CD4-positive, alpha-beta memory T cell (primary cell): Measurements from ENCODE around the gene STIMATE. TPM values are rescaled to one million over a fixed set of nuclear protein-coding genes. Genes with fewer than 3 reads are reported as not detected.

Experiments
- CTCF ChIA-PET: fragments of 350-600 bp; sonication (Branson Sonifier 250); formaldehyde crosslinking; loops from one replicate; lab custom pipeline; 2021; ENCODE audit warnings: inconsistent platforms; ENCODE audit not compliant: partially characterized antibody; lab: Charles Lee
- POLR2A ChIA-PET: fragments of 350-600 bp; sonication (Branson Sonifier 250); formaldehyde crosslinking; loops from one replicate; lab custom pipeline; 2021; ENCODE audit not compliant: partially characterized antibody; lab: Charles Lee
- DNase-seq, 5 donors: peaks; one replicate each; pipeline versions ENCODE4 v3.0.0 to v3.0.0-alpha.2; 2020 to 2022; ENCODE audit warnings: mixed read lengths in 1 of 5
- H3K27ac ChIP-seq: one replicate; pipeline ENCODE4 v1.7.0; 2013; ENCODE audit warnings: low read depth, low read length
- H3K27me3 ChIP-seq: 2 replicates; pipeline ENCODE4 v1.7.0; 2013; ENCODE audit warnings: mild to moderate bottlenecking, low read length, moderate library complexity; ENCODE audit not compliant: insufficient read depth
- H3K36me3 ChIP-seq: 2 replicates; pipeline ENCODE4 v1.7.0; 2013; ENCODE audit warnings: mild to moderate bottlenecking, low read length, moderate library complexity; ENCODE audit not compliant: insufficient read depth
- H3K4me1 ChIP-seq: 2 replicates; pipeline ENCODE4 v1.7.0; 2013; ENCODE audit warnings: mild to moderate bottlenecking, low read length, moderate library complexity; ENCODE audit not compliant: insufficient read depth
- H3K4me3 ChIP-seq, 2 donors: one replicate each; pipeline ENCODE4 v1.7.0; 2013; ENCODE audit warnings: low read length in 2 of 2, mild to moderate bottlenecking in 1 of 2
- H3K9me3 ChIP-seq, 2 donors: one replicate each; pipeline ENCODE4 v1.7.0; 2013; ENCODE audit warnings: low read length in 2 of 2, control low read depth in 1 of 2; ENCODE audit not compliant: control insufficient read depth in 1 of 2
- H3K27ac Mint-ChIP-seq, 7 donors: one replicate each; pipeline ENCODE4 v1.8.0; 2020 to 2021; ENCODE audit warnings: mixed read lengths in 7 of 7, mild to moderate bottlenecking in 6 of 7, inconsistent platforms in 3 of 7, moderate library complexity in 3 of 7
- H3K27me3 Mint-ChIP-seq, 2 donors: one replicate each; pipeline ENCODE4 v1.8.0; 2020 to 2021; ENCODE audit warnings: mixed read lengths in 2 of 2
- H3K36me3 Mint-ChIP-seq, 2 donors: one replicate each; pipeline ENCODE4 v1.8.0; 2020 to 2021; ENCODE audit warnings: mixed read lengths in 2 of 2, inconsistent platforms in 1 of 2, mild to moderate bottlenecking in 1 of 2
- H3K4me1 Mint-ChIP-seq, 4 donors: one replicate each; pipeline ENCODE4 v1.8.0; 2020 to 2021; ENCODE audit warnings: mixed read lengths in 4 of 4, mild to moderate bottlenecking in 1 of 4
- H3K4me3 Mint-ChIP-seq, 8 donors: one replicate each; pipeline ENCODE4 v1.8.0; 2020 to 2021; ENCODE audit warnings: mixed read lengths in 8 of 8, mild to moderate bottlenecking in 7 of 8, moderate library complexity in 6 of 8, inconsistent platforms in 3 of 8
- H3K9me3 Mint-ChIP-seq, 8 donors: one replicate each; pipeline ENCODE4 v1.8.0; 2020 to 2021; ENCODE audit warnings: mixed read lengths in 8 of 8, mild to moderate bottlenecking in 5 of 8, inconsistent platforms in 3 of 8, moderate library complexity in 1 of 8
- intact Hi-C: fragments of 100-400 bp; cut with micrococcal nuclease; formaldehyde crosslinking; loops from one replicate; pipeline ENCODE4 v1.15.1; 2023
- polyA plus RNA-seq, 2 donors: library from polyadenylated mRNA; unstranded; fragments of 300-500 nt; fragmentation: Illumina TruSeq; gene quantifications; one replicate each; pipeline ENCODE4 v1.2.3, GENCODE V29; 2021
- total RNA-seq, 2 experiments: library from RNA; stranded (reverse); gene quantifications; one replicate each; pipeline ENCODE4 v1.2.3, GENCODE V29; 2021

Gene STIMATE
- total and polyA plus RNA-seq, 4 experiments from 2014 or later, result 7.7 to 58.6 (median 32.0) TPM

DNA sequence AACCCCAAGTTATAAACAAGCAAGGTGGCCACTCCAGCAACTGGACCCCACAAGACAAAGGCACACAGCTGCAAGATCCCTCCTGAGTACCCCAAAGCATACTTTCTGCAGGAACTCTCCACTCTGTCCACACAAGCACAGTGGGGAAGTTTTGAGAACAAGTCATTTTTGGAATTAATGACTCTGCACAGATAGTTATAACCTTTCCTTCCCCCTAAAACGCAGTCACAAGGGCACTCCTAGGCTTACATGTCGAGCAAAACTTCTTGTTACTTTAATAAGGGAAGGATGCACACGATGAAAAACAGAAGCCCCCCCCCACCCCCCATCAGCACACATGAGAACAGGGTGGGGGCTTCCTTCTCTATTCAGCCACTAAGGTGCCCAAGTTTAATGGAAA, 1.2 kb downstream of the STIMATE start:
- Mint-ChIP-seq H3K27me3 (no peaks in the 10 kb centered on the region), H3K27ac (peak overlapping the region; percentile 86 to 97 (median 95)), H3K4me3 (peak overlapping the region; percentile 88 to 97 (median 95)), H3K4me1 (peaks cover 51 to 66% (median 59%) of the 10 kb centered on the region in 4 donors), H3K9me3 (no peaks in the 10 kb centered on the region), H3K36me3 (peaks cover 0 to 12% of the 10 kb centered on the region in 2 donors)
- intact Hi-C loops, result loop anchor here (2.0 kb wide), 1 partner anchor 149 kb away; no protein-coding TSS in a partner anchor
- DNase-seq, result no peak
- Histone ChIP-seq H3K9me3 (no peaks in the 10 kb centered on the region), H3K4me3 (peak overlapping the region; percentile 78 to 94), H3K27me3 (no peaks in the 10 kb centered on the region), H3K36me3 (no peaks in the 10 kb centered on the region), H3K4me1 (peaks cover 60% of the 10 kb centered on the region), H3K27ac (peak overlapping the region; percentile 65)
- ChIA-PET POLR2A (interaction anchor here (1.5 to 1.8 kb wide), 3 partner anchors 8 to 151 kb away, joined by 5 to 6 read pairs (median 5); partner anchors contain the start of gene SFMBT1), CTCF (interaction anchor here (1.2 kb wide), 1 partner anchor 34 kb away, joined by 3 read pairs; no protein-coding TSS in a partner anchor)

DNA sequence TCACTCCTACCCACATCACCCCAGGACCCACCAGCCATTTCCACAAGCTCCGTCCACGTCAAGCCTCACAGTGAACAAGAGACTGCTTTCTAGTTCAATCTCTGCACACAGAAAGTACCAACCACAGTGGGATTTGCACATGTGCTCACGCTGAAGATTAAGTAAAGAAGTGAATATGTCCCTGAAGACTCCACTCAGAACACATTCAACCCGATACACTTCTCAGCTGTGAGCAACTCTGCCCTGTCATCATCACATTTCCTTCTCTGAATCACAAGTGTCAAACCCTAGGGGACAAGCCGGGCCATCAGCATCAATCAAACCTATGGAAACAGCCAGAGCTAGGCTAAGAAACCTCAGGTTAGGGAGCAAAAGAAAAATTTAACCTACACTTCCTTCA, 1.9 kb downstream of the STIMATE start:
- Mint-ChIP-seq H3K9me3 (no peaks in the 10 kb centered on the region), H3K27ac (peak overlapping the region; percentile 86 to 97 (median 95)), H3K36me3 (peaks cover 0 to 11% of the 10 kb centered on the region in 2 donors), H3K4me1 (peaks cover 53 to 73% (median 64%) of the 10 kb centered on the region in 4 donors), H3K4me3 (peak overlapping the region; percentile 46 to 97 (median 95)), H3K27me3 (no peaks in the 10 kb centered on the region)
- H3K27me3 ChIP-seq, result no peaks in the 10 kb centered on the region
- POLR2A ChIA-PET, result interaction anchor here (4.3 kb wide), 1 partner anchor 150 kb away, joined by 25 read pairs; the partner anchor contains the start of gene SFMBT1
- peak overlapping the region in 1 of 2 donors; percentile 12 for H3K4me3 ChIP-seq
- no peaks in the 10 kb centered on the region for H3K9me3 ChIP-seq
- intact Hi-C loops, result no loop called here
- H3K27ac ChIP-seq, result peak overlapping the region; percentile 65
- CTCF ChIA-PET, result interaction anchor here (1.6 kb wide), 1 partner anchor 37 kb away, joined by 4 read pairs; no protein-coding TSS in a partner anchor
- H3K4me1 ChIP-seq, result peaks cover 66% of the 10 kb centered on the region
- no peaks in the 10 kb centered on the region for H3K36me3 ChIP-seq
- DNase-seq, result no peak

DNA sequence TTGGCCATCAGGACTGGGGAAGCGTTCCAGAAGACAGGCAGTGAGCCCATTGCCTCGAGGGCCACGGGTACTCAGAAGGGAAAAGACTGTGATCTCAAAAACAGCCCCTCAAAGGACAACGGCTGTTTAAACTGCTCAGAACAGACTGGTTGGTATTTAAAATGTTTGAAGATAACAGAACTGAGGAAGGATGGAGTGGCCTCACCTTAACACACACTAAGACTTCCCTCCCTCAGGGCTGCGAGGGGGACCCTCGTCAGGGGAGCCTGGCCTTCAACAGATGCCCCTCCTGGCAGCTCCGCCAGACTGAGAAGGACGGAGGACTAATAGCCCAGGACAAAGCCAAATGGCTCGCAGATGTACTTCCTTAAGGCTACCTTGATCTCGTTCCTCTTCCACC, 2.6 kb downstream of the STIMATE start:
- POLR2A ChIA-PET, result interaction anchor here (1.5 to 4.3 kb wide), 2 partner anchors 8 to 151 kb away, joined by 7 to 25 read pairs; partner anchors contain the start of gene SFMBT1

DNA sequence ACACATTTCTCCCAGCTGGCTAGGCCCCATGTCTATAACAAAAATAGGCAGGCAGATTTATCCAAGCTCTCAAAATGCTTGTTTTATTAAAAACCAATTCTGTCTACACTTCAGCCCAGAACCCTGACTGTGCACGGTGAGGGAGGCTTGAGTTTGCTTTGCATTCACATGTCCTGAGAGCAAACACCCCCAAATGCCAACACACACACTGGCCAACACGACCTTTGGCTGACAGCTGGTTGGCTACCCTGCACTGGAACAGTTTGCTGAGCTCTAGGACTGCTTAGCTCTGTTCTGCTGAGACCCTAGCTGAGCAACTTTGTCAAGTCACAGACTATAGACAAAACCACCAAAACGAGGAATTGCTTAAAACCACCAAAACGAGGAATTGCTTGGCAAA, 3.6 kb downstream of the STIMATE start:
- no peaks in the 10 kb centered on the region for H3K27me3 Mint-ChIP-seq
- ChIA-PET CTCF (interaction anchor here (0.7 to 2.9 kb wide), 7 partner anchors 11 to 362 kb away, joined by 3 to 16 read pairs (median 6); partner anchors contain the start of gene TKT), POLR2A (interaction anchor here (1.0 to 4.3 kb wide), 6 partner anchors 9 to 188 kb away, joined by 3 to 25 read pairs (median 5); partner anchors contain the start of genes GLT8D1, SFMBT1 and SPCS1)
- peaks cover 56 to 82% (median 68%) of the 10 kb centered on the region in 4 donors for H3K4me1 Mint-ChIP-seq
- peak overlapping the region; percentile 84 to 98 (median 95) for H3K27ac Mint-ChIP-seq
- no peak for DNase-seq
- no peaks in the 10 kb centered on the region for H3K9me3 ChIP-seq
- H3K36me3 Mint-ChIP-seq, result peaks cover 3 to 15% of the 10 kb centered on the region in 2 donors
- H3K9me3 Mint-ChIP-seq, result no peaks in the 10 kb centered on the region
- peak overlapping the region; percentile 62 for H3K27ac ChIP-seq
- peaks cover 70% of the 10 kb centered on the region for H3K4me1 ChIP-seq
- no peaks in the 10 kb centered on the region for H3K36me3 ChIP-seq
- H3K4me3 Mint-ChIP-seq, result peak overlapping the region; percentile 87 to 94 (median 91)
- H3K27me3 ChIP-seq, result no peaks in the 10 kb centered on the region
- peak overlapping the region; percentile 31 to 55 for H3K4me3 ChIP-seq
- intact Hi-C loops, result loop anchor here (2.0 to 5.0 kb wide), 3 partner anchors 46 to 179 kb away; partner anchors contain the start of gene NEK4

More for the DNA sequence above, 2.6 kb downstream of the STIMATE start:
- intact Hi-C loops, result loop anchor here (5.0 kb wide), 1 partner anchor 47 kb away; no protein-coding TSS in a partner anchor
- H3K36me3 ChIP-seq, result no peaks in the 10 kb centered on the region
- peak overlapping the region; percentile 51 to 97 (median 91) for H3K27ac Mint-ChIP-seq
- peaks cover 70% of the 10 kb centered on the region for H3K4me1 ChIP-seq
- no peak overlapping the region for H3K4me3 ChIP-seq
- H3K36me3 Mint-ChIP-seq, result peaks cover 3 to 15% of the 10 kb centered on the region in 2 donors
- H3K9me3 Mint-ChIP-seq, result no peaks in the 10 kb centered on the region
- H3K27me3 ChIP-seq, result no peaks in the 10 kb centered on the region
- H3K4me1 Mint-ChIP-seq, result peaks cover 56 to 79% (median 69%) of the 10 kb centered on the region in 4 donors
- no peak overlapping the region for H3K27ac ChIP-seq
- H3K4me3 Mint-ChIP-seq, result peak overlapping the region; percentile 9 to 97 (median 91)
- no peaks in the 10 kb centered on the region for H3K27me3 Mint-ChIP-seq
- CTCF ChIA-PET, result interaction anchor here (1.6 to 2.9 kb wide), 3 partner anchors 15 to 50 kb away, joined by 4 to 16 read pairs (median 11); no protein-coding TSS in a partner anchor
- no peak for DNase-seq
- H3K9me3 ChIP-seq, result no peaks in the 10 kb centered on the region

DNA sequence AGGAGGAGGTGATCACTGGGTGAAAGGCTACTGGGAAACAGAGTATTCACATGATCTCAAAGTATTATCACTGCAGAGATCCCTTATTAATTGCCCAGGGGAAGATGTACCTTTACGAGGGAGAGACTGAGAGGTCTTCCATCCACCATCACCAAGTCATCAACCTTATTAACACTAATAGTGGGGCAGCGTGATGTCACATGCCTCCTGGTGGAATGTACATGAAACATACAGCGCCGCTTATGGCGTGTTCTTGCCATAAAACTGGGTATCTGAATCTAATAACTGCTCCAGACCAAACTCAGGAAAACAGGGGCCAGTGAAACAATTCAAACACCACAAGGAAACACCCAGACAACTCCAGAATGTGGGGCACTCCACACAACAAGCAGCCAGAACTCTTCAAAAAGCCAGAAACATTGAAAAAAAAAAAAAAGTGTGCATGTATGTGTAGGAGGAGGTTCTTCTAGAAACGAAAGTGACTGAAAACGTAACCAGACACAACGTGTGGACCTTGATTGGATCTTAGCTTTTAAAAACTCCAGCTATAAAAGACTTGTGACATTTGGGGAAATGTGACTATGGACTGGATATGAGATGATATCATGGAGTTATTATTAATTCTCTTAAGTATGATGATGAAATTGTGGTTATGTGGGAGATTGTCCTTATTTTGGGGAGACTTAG, 4.6 kb downstream of the STIMATE start:
- peak; percentile 54 to 70 (median 58) for DNase-seq
- Mint-ChIP-seq H3K9me3 (no peaks in the 10 kb centered on the region), H3K27me3 (no peaks in the 10 kb centered on the region), H3K4me1 (peaks cover 54 to 81% (median 65%) of the 10 kb centered on the region in 4 donors), H3K4me3 (peak overlapping the region; percentile 87 to 94 (median 91)), H3K36me3 (peaks cover 6 to 21% of the 10 kb centered on the region in 2 donors), H3K27ac (peak overlapping the region; percentile 84 to 98 (median 95))
- peaks cover 66% of the 10 kb centered on the region for H3K4me1 ChIP-seq
- H3K36me3 ChIP-seq, result no peaks in the 10 kb centered on the region
- H3K4me3 ChIP-seq, result peak overlapping the region; percentile 31 to 55
- intact Hi-C loops, result loop anchor here (2.0 to 5.0 kb wide), 3 partner anchors 45 to 180 kb away; partner anchors contain the start of gene NEK4
- H3K9me3 ChIP-seq, result no peaks in the 10 kb centered on the region
- CTCF ChIA-PET, result interaction anchor here (0.7 to 2.9 kb wide), 15 partner anchors 10 to 363 kb away, joined by 3 to 16 read pairs (median 4); partner anchors contain the start of gene TKT
- peak overlapping the region; percentile 62 for H3K27ac ChIP-seq
- no peaks in the 10 kb centered on the region for H3K27me3 ChIP-seq
- POLR2A ChIA-PET, result interaction anchor here (0.6 to 4.3 kb wide), 12 partner anchors 10 to 339 kb away, joined by 3 to 25 read pairs (median 4); partner anchors contain the start of genes GLT8D1, SFMBT1 and SPCS1

DNA sequence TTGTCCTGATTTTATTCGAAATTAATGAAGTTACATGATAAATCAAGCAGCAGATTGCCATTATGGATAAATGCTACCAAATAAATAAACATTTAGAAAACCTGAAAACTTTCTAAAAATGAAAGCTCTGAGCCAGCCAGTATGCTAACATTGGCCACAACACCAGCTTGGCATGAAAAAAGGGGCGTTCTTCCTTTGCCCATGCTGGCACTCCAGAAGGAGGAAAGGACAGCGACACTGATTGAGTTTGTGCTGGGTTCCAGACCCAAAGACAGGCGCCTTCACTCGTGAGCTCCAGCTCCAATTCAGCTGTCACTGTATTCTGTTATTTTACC, 5.1 kb downstream of the STIMATE start:
- Mint-ChIP-seq H3K4me1 (peaks cover 54 to 79% (median 65%) of the 10 kb centered on the region in 4 donors), H3K27ac (peak overlapping the region; percentile 84 to 98 (median 95)), H3K27me3 (no peaks in the 10 kb centered on the region), H3K36me3 (peaks cover 6 to 21% of the 10 kb centered on the region in 2 donors), H3K4me3 (peak overlapping the region; percentile 87 to 94 (median 91)), H3K9me3 (no peaks in the 10 kb centered on the region)
- Histone ChIP-seq H3K4me3 (peak overlapping the region in 1 of 2 donors; percentile 55), H3K27ac (peak overlapping the region; percentile 62), H3K36me3 (no peaks in the 10 kb centered on the region), H3K4me1 (peaks cover 63% of the 10 kb centered on the region), H3K27me3 (no peaks in the 10 kb centered on the region), H3K9me3 (no peaks in the 10 kb centered on the region)
- CTCF ChIA-PET, result interaction anchor here (0.7 to 2.9 kb wide), 10 partner anchors 10 to 171 kb away, joined by 3 to 16 read pairs (median 4); no protein-coding TSS in a partner anchor
- DNase-seq, result no peak
- POLR2A ChIA-PET, result interaction anchor here (0.7 to 4.3 kb wide), 3 partner anchors 22 to 186 kb away, joined by 3 to 25 read pairs (median 6); partner anchors contain the start of genes GLT8D1, SFMBT1 and SPCS1
- intact Hi-C loops, result loop anchor here (2.0 to 5.0 kb wide), 3 partner anchors 45 to 181 kb away; partner anchors contain the start of gene NEK4
